GM21619 (cell line): ENCODE measurements around the gene UNKL.

Experiments used
- ATAC-seq: cut with Tn5 transposase; IDR thresholded peaks from one replicate; pipeline ENCODE4 v1.9.1; 2021; ENCODE audit not compliant: unreplicated experiment

Gene UNKL

GRCh38 chr16:1356061-1356900 is 58.2 kb downstream of the UNKL start:
- no peak for ATAC-seq

GRCh38 chr16:1355591-1355990 is 58.9 kb downstream of the UNKL start:
- no peak for ATAC-seq

GRCh38 chr16:1354815-1355540 is 59.5 kb downstream of the UNKL start:
- ATAC-seq = no peak

- peak; percentile 55 for ATAC-seq
Measured at GRCh38 chr16:1351582-1352362, 62.7 kb downstream of the UNKL start, which contains the start of the genes GNPTG and TSR3. Gene GNPTG (plus strand): TSS chr16:1351931. CDS start chr16:1351966, 35 bp downstream. Gene TSR3 (minus strand): TSS chr16:1351878. CDS start chr16:1351804, 74 bp downstream.

GRCh38 chr16:1351215-1351581 is 63.3 kb downstream of the UNKL start:
- ATAC-seq = peak; percentile 18

GRCh38 chr16:1350691-1351090 is 63.8 kb downstream of the UNKL start:
- ATAC-seq = no peak

GRCh38 chr16:1349951-1350350 is 64.6 kb downstream of the UNKL start:
- no peak for ATAC-seq

GRCh38 chr16:1349351-1349750 is 65.2 kb downstream of the UNKL start:
- ATAC-seq = no peak

- no peak for ATAC-seq
Measured at GRCh38 chr16:1348926-1349325, 65.6 kb downstream of the UNKL start.

- no peak for ATAC-seq
Measured at GRCh38 chr16:1348441-1348840, 66.1 kb downstream of the UNKL start.

GRCh38 chr16:1347962-1348361 is 66.5 kb downstream of the UNKL start:
- ATAC-seq = no peak

- ATAC-seq = no peak
Measured at GRCh38 chr16:1347286-1347855, 67.1 kb downstream of the UNKL start.

- no peak for ATAC-seq
Measured at GRCh38 chr16:1346422-1347285, 67.8 kb downstream of the UNKL start.

- no peak for ATAC-seq
Measured at GRCh38 chr16:1345651-1346421, 68.7 kb downstream of the UNKL start.

- ATAC-seq = no peak
Measured at GRCh38 chr16:1345087-1345486, 69.4 kb downstream of the UNKL start.

GRCh38 chr16:1344499-1344898 is 70.0 kb downstream of the UNKL start:
- ATAC-seq = no peak

GRCh38 chr16:1343428-1344242 is 70.9 kb downstream of the UNKL start:
- ATAC-seq = no peak
